Mesenteric fat pad (tissue), 1 donor: ENCODE data around the gene RNF130. TPM values are rescaled to one million over a fixed set of nuclear protein-coding genes. Genes with fewer than 3 reads are reported as not detected.
"Not testable (repeated sequence)": the region's sequence is repeated elsewhere in the genome, so short reads cannot be mapped to it uniquely, and the experiment has no call there.

Source experiments
- DNase-seq: peaks from one replicate; pipeline ENCODE4 v3.0.0-alpha.2; 2020; ENCODE audit warnings: low spot score
- total RNA-seq: library from RNA; stranded (reverse); fragmentation: NEBNext Ultra II Directional; extraction: Animal tissue kit (Norgen Biotek cat#: 25700); gene quantifications from one replicate; pipeline ENCODE4 v1.2.1, GENCODE V29; 2021
- donor health status: DM: yes; HTN: yes; CAD: no.

The RNF130 gene
- total RNA-seq, 1 donor from 2014 or later: 135 TPM

DNA sequence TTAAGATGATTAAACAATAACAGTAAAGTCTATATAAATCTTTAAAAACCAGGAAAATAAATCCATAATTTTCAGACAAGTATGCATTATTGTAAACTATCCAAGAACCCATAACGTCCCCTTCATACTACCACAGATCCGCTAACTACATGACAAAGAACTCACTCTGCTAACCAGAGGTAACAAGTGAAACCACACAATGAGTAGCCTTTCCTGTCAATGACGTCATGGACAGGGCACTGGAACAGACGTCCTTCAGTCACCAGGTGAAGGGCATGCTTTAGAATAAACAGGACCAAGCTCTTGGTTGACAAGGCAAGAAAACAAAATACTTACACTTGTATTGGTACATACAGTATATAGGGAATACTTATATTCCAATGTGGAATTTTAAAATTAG, 45.2 kb downstream of the RNF130 start:
- no peak for DNase-seq

DNA sequence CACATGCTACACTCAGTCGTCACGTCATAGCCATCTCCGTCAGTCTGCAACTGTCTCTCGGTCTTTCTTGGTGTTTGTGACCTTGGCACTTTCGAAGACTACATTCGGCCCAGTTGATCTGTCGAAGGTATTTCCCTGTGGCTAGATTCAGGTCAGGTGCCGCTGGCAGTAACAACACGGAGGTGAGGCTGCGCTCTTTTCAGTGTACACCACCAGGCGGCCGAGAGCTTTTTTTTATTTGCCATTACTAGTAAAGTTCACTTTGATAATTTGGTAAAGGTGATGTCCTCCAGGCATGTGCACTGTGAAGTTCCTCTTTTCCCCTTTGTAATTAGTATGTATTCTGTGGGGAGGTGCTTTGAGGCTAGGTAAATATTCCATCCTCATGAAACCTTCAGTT, 49.7 kb downstream of the RNF130 start:
- DNase-seq: no peak

DNA sequence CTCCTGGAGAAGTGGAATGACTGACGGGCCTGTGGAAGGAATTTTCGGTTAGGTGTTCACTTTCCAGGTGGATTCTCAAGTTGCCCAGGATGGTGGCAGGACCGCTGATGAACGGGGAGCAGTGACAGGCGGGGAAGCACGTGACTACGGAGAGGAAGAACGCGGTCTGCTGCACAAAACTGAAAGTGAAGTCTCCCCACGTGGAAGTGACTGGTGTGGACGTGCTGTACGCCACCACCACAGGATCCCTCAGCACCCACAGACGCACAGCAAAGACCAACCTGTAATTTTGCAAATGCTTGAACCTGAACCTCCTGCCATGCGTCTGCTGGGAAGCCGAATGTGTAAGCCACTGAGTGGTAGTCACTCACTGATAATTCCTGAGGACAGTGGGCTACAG, 51.4 kb downstream of the RNF130 start:
- DNase-seq: no peak

DNA sequence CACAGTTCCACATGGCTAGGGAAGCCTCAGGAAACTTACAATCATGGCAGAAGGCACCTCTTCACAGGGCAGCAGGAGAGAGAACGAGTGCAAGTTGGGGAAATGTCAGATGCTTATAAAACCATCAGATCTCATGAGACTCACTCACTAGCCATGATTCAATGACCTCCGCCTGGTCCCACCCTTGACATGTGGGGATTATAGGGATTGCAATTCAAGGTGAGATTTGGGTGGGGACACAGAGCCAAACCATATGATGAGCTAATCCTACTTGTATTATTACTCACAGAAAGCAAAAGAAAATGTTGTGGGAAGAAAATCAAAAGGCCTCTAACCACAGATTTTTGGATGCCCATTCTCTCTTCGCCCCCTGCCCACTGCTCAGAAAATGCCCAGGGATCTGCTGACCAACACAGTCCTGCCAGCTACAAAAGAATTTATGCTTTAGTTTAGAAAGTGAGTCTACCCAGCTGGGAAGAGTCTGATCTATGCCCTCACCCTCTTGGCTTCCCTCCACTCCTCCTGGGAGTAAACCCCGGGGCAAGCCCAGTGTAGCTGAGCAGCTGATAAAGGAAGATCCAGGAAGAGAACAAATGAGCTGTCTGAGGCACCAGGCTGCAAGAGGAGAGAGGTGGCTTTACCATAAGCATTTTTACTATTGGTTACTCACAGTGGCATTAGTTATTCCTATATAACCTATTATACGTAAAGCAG, 53.1 kb downstream of the RNF130 start:
- no peak for DNase-seq

DNA sequence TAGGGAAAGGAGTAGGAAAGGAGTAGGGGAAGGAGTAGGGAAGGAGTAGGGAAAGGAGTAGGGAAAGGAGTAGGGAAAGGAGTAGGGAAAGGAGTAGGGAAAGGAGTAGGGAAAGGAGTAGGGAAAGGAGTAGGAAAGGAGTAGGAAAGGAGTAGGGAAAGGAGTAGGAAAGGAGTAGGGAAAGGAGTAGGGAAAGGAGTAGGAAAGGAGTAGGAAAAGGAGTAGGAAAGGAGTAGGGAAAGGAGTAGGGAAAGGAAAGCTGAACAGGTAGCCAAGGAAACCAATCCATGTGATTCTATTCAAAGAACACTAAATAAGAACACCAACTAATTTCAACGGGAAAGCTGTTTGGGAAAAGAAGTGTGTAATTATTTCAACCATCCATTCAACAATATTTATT, 56.0 kb downstream of the RNF130 start:
- DNase-seq: not testable (repeated sequence)

DNA sequence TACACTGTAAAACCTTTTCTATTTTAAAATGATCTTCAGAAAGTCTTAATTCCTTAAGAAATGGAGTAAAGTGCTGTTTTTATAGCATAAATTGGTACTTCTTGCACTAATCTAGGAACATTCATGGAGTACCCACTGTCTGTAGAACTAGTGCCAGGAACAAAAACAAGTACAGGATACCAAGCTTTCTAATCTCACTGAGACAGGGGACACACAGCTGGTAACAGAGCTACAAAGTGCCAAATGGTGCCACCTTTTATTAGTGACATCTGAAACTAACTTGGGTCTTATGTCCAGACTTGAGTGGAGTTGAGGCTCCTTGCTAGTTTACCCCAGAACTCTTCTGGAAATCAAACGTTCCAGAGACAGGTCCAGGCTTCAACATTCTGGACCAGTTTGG, 57.9 kb downstream of the RNF130 start:
- DNase-seq: no peak

DNA sequence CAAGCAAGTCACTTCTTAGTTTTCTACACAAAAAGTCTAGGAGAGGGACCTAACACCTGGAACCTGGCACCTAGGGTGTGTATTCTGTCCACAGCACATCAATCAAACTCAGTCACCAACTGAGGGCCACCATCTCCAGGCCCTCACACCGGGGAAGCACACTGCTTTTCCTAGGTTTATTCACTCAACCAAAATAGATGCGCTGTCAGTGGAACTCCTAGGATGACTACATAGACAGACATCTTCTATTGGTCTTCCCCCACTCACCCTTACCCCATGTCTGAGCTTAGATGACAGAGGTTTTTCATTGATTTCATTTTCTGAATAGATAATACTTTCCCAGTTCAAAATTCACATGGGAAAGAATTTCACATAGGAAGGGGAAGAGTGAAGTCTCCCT, 59.2 kb downstream of the RNF130 start:
- no peak for DNase-seq

DNA sequence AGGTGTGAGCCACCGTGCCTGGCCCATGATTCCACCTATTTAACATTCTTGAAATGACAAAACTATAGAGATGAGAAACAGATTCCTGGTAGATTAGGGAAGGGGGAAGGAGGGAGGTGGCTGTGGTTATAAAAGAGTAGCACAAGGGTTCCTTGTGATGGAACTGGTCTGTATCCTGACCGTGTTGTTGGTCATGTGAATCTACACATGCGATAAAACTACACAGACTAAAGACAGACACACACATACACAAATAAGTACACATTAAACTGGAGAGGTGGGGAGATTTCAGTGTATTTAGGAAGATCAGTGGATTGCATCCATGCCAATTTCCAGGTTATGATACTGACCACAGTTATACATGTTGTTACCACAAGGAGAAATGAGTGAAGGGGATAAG, 60.9 kb downstream of the RNF130 start:
- no peak for DNase-seq

DNA sequence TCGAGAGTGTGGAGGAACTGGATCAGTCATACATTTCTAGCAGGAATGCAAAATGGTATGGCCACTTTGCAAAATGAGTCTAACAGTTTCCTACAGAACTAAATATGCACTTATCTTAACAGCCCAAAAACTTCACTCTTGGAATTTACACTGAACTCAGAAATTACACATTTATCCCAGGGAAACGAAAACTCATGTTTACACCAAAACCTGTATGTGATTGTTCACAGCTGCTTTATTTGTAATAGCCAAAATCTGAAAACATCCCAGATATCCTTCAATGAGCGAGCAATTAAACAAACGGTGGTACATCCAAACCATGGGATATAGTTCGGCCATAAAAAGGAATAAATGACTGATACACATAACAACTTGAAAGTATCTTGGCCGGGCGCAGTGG, 62.0 kb downstream of the RNF130 start:
- no peak for DNase-seq

DNA sequence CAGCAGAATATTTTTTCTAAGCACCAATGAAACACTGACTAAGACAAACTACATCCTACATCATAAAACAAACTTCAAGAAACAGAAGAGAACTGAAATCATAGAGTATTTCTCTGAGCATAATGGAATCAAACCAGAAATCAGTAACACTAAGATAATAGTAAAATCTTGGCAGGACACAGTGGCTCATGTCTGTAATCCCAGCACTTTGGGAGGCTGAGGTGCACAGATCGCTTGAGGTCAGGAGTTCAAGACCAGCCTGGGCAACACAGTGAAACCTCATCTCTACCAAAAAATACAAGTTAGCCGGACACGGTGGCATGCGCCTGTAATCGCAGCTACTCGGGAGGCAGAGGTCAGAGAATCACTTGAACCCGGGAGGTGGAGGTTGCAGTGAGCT, 63.1 kb downstream of the RNF130 start:
- DNase-seq: no peak

DNA sequence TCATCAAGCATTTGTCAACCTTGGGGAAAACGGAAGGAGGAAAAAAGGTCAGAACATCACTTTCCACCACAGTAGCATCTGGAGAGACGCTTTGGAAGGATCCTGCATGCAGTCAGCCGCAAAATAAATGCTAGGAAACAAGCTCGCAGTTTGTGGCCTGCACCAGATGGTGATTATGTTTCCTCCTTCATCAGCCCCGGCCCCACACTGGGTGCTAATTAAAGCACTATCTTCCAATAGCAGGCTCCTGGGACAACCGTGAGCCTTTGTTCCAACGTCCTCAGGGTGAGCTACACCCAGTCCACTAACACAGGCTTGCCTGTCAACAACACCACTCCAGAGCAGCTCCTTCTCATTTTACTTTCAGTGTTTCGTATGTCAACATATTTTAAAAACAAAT, 64.0 kb downstream of the RNF130 start:
- DNase-seq: no peak

DNA sequence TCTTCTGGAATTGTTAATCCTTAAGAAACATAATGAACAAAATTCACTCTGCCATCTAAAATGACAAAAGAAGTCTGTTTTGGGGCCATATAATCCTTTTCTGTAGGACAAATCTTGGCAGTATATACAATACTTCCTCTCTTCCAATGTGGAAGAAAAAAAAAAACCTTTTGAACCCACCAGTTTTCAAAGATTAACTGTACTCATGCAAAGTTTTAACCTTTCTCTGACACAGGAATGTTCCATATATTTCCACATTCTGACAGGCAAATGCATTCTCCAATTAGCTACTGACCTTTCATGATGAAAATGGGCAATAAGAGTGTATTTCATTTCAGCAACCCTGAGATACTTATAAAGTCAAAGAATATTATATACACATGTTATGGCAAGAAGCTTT, 65.4 kb downstream of the RNF130 start:
- DNase-seq: no peak

DNA sequence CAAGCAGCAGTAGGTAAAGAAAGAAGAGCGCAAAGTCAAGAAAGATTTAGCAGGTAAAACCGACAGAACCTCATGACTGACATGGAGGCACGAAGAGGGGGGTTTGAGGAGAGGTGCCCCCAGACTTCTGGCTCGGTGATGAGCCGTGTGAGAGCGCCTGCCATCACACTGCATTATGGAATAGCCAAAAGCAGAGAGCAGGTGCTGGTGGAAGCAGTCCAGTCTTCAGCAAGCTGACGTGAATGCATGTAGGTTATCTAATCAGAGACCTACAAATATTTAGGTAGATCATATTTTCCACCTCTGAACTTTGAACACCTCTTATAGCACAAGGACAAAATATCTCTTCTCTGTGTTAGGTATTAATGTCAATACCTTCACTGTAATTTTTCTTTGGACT, 68.4 kb downstream of the RNF130 start:
- DNase-seq: no peak

DNA sequence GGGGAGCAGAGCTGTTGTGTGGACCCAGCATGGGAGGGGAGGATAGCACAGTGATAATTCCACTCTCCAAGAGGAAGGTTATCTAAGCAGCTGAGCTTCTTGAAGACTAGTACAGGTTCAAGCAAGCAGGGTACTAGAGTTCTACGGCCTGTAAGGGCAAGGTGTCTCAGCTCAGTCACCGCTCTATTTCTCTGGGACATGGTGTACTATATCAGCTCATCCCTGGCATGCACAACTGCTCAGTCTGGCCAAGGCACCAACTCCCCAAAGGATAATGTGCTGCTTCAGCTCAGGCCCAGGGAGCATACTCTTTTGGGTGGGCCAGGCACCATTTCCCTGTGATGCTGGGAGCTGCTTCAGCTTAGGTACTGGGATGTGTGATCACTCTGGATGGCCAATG, 69.8 kb downstream of the RNF130 start:
- DNase-seq: no peak

DNA sequence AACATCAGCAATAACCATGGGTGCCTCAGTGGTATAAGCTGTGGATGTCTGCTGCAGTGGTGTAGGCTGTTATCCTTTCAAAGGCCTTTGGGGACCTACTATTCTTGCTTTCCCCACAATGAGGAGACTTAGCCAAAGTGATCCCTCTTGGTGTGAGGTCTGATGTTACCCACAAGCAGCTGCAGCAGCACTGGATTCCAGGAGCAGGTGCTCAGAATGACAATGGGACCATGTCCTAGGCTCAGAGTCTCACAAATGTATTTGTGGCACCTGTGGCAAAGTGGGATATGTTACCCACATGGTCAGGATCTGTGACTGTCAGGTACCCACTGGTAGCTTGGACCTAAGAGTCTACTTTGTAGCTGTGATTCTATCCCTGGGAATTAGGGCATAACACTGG, 70.4 kb downstream of the RNF130 start:
- no peak for DNase-seq

DNA sequence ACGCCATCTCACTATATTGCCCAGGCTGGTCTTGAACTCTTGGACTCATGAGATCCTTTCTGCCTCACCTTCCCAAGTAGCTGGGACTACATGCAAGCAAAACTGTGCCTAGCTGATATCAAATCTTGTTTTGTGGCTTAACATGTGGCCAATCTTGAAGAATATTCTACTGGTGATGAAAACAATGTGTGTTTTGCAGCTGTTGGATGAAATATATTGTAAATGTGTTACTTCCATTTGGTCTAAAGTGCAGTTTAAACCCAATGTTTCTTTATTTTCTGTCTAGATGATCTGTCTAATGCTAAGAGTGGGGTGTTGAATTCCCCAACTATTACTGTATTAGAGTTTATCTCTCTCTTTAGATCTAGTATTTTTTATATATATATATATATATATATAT, 73.1 kb downstream of the RNF130 start:
- no peak for DNase-seq

DNA sequence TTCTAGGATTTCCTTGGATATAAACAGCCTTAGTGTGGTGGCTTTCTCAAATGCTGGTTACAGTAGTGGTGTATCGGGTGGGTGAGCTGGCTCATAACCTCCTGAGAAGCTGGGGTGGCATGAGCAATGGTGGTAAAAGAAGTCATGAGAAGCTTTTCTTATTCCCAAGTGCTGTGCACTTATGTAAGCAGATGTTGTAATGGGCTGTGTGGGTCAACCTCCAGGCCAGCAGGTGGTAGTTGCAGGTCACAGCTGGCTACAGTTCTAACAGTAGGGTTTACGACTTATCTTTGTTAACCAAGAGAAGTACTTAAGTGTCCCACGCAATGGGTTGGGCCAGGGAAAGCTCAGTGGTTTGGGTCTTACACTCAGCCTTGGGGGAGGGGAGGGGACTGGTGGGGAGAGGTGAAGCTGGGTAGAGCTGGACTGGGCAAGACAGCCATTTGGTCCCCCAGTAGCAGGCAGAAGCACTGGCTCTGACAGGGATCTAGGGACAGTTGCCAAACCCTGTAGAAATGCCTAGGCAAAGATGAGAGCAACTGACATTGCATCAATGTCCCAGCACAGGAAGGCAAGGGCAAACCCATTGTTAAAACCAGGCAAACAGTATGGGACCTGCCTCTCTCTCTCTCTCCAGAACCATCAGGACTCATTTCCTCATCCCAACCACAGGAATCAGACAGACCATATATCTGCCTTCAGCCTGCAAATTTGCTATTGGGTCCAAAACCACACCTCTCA, 76.8 kb downstream of the RNF130 start:
- no peak for DNase-seq

DNA sequence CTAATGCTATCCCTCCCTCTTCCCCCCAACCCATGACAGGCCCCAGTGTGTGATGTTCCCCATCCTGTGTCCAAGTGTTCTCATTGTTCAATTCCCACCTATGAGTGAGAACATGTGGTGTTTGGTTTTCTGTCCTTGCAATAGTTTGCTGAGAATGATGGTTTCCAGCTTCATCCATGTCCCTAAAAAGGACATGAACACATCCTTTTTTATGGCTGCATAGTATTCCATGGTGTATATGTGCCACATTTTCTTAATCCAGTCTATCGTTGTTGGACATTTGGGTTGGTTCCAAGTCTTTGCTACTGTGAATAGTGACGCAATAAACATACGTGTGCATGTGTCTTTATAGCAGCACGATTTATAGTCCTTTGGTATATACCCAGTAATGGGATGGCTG, 78.7 kb downstream of the RNF130 start:
- not testable (repeated sequence) for DNase-seq

DNA sequence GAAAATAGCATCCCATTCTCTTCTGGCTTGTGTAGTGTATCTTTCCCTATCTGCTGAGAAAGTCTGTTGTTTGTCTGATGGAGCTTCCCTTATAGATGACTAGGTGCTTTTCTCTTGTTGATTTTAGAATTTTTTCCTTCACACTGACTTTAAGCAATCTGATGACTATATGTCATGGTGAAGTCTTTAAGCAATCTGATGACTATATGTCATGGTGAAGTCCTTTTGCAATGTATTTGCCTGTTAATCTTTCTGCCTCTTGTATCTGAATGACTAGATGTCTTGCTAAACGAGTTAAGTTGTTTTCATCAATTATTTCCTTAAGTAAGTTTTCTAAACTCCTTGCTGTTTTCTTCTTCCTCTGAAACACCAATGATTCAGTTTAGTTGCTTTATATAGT, 80.5 kb downstream of the RNF130 start:
- no peak for DNase-seq

DNA sequence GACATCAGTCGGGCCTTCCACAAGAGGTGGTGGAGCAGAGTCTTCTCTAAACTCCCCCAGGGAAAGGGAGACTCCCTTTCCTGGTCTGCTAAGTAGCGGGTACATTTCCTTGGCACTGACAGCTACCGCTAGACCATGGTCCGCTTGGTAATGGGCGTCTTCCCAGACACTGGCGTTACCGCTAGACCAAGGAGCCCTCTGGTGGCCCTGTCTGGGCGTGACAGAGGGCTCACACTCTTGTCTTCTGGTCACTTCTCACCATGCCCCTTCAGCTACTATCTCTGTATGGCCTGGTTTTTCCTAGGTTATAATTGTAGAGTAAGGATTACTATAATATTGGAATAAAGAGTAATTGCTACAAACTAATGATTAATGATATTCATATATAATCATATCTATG, 81.0 kb downstream of the RNF130 start:
- not testable (repeated sequence) for DNase-seq

DNA sequence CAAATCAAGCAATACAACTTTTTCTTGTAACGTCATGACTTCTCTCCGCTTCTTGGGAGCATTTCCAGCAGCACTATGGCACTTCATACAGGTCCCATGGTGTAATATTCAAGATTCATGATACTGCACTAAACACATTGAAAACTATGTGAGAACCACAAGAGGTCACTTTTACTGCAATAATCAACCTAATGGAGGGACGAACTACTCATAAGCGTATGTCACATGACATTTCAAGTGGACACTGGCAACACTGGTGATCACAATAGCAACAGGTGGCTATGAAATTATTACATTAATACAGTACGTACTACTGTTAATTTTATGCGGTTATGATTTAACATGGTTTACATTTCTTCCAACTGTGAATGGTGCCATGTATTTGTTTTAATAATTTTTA, 85.2 kb downstream of the RNF130 start:
- no peak for DNase-seq

DNA sequence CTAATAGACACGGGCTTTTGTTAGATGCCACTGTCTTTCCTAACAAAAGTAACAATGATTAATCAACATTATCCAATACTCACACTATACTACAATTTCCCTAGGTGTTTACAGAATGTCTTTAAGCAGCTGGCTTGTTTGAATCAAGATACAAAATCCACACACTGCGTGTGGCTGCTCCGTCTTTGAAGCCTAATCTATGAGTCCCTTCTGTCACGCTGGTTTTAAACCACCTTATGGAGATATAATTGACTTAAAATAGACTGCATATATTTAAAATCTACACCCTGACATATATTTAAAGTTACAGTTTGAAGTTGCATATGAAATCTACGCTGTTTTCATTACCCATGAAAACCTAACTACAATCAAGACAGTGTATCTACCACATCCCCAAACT, 89.9 kb downstream of the RNF130 start:
- DNase-seq: no peak

DNA sequence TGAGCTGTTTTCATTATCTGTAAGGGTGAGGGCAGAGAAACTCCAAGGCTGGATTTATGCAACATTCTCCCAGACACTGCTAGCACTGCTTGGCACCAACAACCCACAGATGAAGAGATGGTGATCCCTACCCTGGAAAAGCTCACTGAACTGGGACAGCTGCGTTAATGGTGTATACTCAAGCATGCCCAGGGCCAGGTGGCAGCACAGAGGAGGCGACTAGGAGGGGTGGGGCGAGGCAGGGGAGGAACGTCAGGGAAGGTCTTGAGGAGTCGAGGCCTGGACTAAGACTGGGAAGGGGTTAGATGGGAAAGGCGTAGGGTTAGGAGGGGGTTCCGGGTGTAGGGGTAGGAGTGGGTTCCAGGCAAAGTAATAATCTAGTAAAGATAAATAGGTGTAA, 90.8 kb downstream of the RNF130 start:
- DNase-seq: no peak
